ENCODE measurements around the gene P3H2. TPM values are rescaled to one million over a fixed set of nuclear protein-coding genes. Genes with fewer than 3 reads are reported as not detected.

Gene P3H2
- total and polyA plus RNA-seq, 11 donors, result 0.55 to 24.8 (median 3.8) TPM

GRCh38 chr3:190000187-190000860 is 120.4 kb downstream of the P3H2 start:
- no peak overlapping the region for H3K4me3 ChIP-seq
- H3K27me3 ChIP-seq, result no peaks in the 10 kb centered on the region
- no peaks in the 10 kb centered on the region for H3K36me3 ChIP-seq
- no peak for DNase-seq
- ATAC-seq, result no peak
- WGBS, 4 donors, result 83 to 86% (median 84%) methylated on average over 4 of the region's 4 CpGs
- intact Hi-C loops (cut with DNase I), result no loop called here
- H3K27ac ChIP-seq, result no peak overlapping the region
- TF ChIP-seq CTCF (IDR thresholded peaks at IDR 0.05) (no peak), POLR2A (IDR thresholded peaks at IDR 0.05) (no peak)
- H3K9me3 ChIP-seq, result no peaks in the 10 kb centered on the region
- H3K4me1 ChIP-seq, result peaks cover 0 to 14% (median 0%) of the 10 kb centered on the region in 12 donors

- Histone ChIP-seq H3K36me3 (no peaks in the 10 kb centered on the region), H3K9me3 (no peaks in the 10 kb centered on the region), H3K27ac (no peak overlapping the region), H3K27me3 (no peaks in the 10 kb centered on the region), H3K4me1 (peaks cover 0 to 14% (median 0%) of the 10 kb centered on the region in 12 donors), H3K4me3 (no peak overlapping the region)
- intact Hi-C loops (cut with DNase I), result no loop called here
- DNase-seq (no peak), ATAC-seq (no peak)
- TF ChIP-seq POLR2A (IDR thresholded peaks at IDR 0.05) (no peak), CTCF (IDR thresholded peaks at IDR 0.05) (no peak)
- 86 to 95% (median 89%) methylated on average over 4 of the region's 4 CpGs for WGBS, 4 donors
Observed at GRCh38 chr3:189999718-190000117, 121.0 kb downstream of the P3H2 start.

- DNase-seq (no peak), ATAC-seq (no peak)
- Histone ChIP-seq H3K27me3 (no peaks in the 10 kb centered on the region), H3K4me1 (no peaks in the 10 kb centered on the region), H3K4me3 (no peak overlapping the region), H3K27ac (no peak overlapping the region), H3K36me3 (no peaks in the 10 kb centered on the region), H3K9me3 (no peaks in the 10 kb centered on the region)
- intact Hi-C loops (cut with DNase I), result no loop called here
- 84 to 93% (median 86%) methylated on average over 3 of the region's 3 CpGs for WGBS, 4 donors
- TF ChIP-seq POLR2A (IDR thresholded peaks at IDR 0.05), result no peak
- TF ChIP-seq CTCF (IDR thresholded peaks at IDR 0.05), result no peak
Observed at GRCh38 chr3:189995129-189995528, 125.6 kb downstream of the P3H2 start.

GRCh38 chr3:189990826-189991225 is 129.9 kb downstream of the P3H2 start:
- H3K27ac ChIP-seq, result no peak overlapping the region
- H3K27me3 ChIP-seq, result no peaks in the 10 kb centered on the region
- H3K4me1 ChIP-seq, result no peaks in the 10 kb centered on the region
- intact Hi-C loops (cut with DNase I), result no loop called here
- 86 to 94% (median 93%) methylated on average over 5 of the region's 5 CpGs for WGBS, 4 donors
- ATAC-seq (no peak), DNase-seq (no peak)
- no peaks in the 10 kb centered on the region for H3K9me3 ChIP-seq
- no peak overlapping the region for H3K4me3 ChIP-seq
- no peak for TF ChIP-seq CTCF (IDR thresholded peaks at IDR 0.05)
- TF ChIP-seq POLR2A (IDR thresholded peaks at IDR 0.05), result no peak
- no peaks in the 10 kb centered on the region for H3K36me3 ChIP-seq
